Pancreas (tissue), 10 donors: ENCODE results near the gene UGT2B15. TPM values are rescaled to one million over a fixed set of nuclear protein-coding genes. Genes with fewer than 3 reads are reported as not detected.
"Not testable (repeated sequence)": the region's sequence is repeated elsewhere in the genome, so short reads cannot be mapped to it uniquely, and the experiment has no call there.

Experiments used
- ATAC-seq, 4 donors: fragments of 200-7000 bp; cut with Tn5 transposase; one replicate each; pipeline versions ENCODE4 v1.8.0 to v1.9.1; 2020; ENCODE audit warnings: mild to moderate bottlenecking in 4 of 4, moderate library complexity in 4 of 4
- DNase-seq, 6 donors: peaks; one replicate each; pipeline ENCODE4 v3.0.0-alpha.2; 2020
- FAIRE-seq: peaks from 2 replicates; lab custom pipeline; 2012; peaks lifted over from hg19 to GRCh38; lab: Jason Lieb, UNC
- H3K27ac ChIP-seq, 4 donors: fragments of 200-600 bp; sonication (generic); 1 replicate in 3 of 4; 2 replicates in 1 of 4; pipeline versions ENCODE4 v1.5.0 to v1.8.0; 2020
- H3K27me3 ChIP-seq, 4 donors: fragments of 200-600 bp; one replicate each; pipeline ENCODE4 v1.8.0; 2021
- H3K36me3 ChIP-seq, 3 donors: fragments of 200-600 bp; sonication (generic) in 1 of 3; one replicate each; pipeline versions ENCODE4 v1.5.0 to v1.8.0; 2020 to 2021
- H3K4me1 ChIP-seq, 3 donors: fragments of 200-600 bp; one replicate each; pipeline ENCODE4 v1.8.0; 2021
- H3K4me3 ChIP-seq, 4 donors: fragments of 200-600 bp; sonication (generic) in 2 of 4; one replicate each; pipeline versions ENCODE4 v1.5.0 to v1.8.0; 2020 to 2021
- H3K9me3 ChIP-seq, 4 donors: fragments of 200-600 bp; one replicate each; pipeline ENCODE4 v1.8.0; 2021
- CTCF ChIP-seq, 4 donors: fragments of 200-600 bp; sonication (generic) in 3 of 4; IDR thresholded peaks; one replicate each; pipeline versions ENCODE4 v1.5.0 to v1.8.0; 2021; ENCODE audit warnings: antibody characterized with exemption in 4 of 4
- WGBS, 2 donors: extraction: QIAGEN DNeasy Blood & Tissue Kit; methylation state at CpG; one replicate each; pipeline ENCODE4 v1.1.7; 2013; 5-methylcytosine and 5-hydroxymethylcytosine counted together
- intact Hi-C, 3 donors: fragments of 100-400 bp; cut with DNase I; formaldehyde crosslinking; loops; one replicate each; pipeline versions ENCODE4 v1.11.1 to v1.14.2; 2022
- polyA plus RNA-seq, 2 donors: library from polyadenylated mRNA; stranded (reverse); fragments of 200-250 nt; gene quantifications; one replicate each; pipeline ENCODE4 v1.2.3, GENCODE V29; 2013
- total RNA-seq, 6 donors: library from RNA; stranded (reverse); fragmentation: NEBNext Ultra II Directional in 4 of 6; extraction: Animal tissue kit (Norgen Biotek cat#: 25700) in 4 of 6; gene quantifications; one replicate each; pipeline versions ENCODE4 v1.2.1 to v1.2.4, GENCODE V29; 2021 to 2023
- donor health status: healthy with polysubstance abuse.
- donor health status: DM: no; HTN: no; CAD: no; lungs with moderate emphysema.
- donor health status: DM: no; HTN: no; CAD: no.
- donor health status: control.
- donor health status: control.
- donor health status: Bipolar disorder and iron deficiency.
- donor health status: DM: yes; HTN: yes; CAD: no.
- donor health status: DM: no; HTN: no; CAD: no.
- donor health status: DM: no; HTN: no; CAD: no.
- donor health status: DM: yes; HTN: yes; CAD: no.

Gene UGT2B15
- total and polyA plus RNA-seq, 8 donors, result 4.1 to 55.5 (median 18.6) TPM

GRCh38 chr4:68691186-68691585 is 20.7 kb upstream of the UGT2B15 start:
- Histone ChIP-seq H3K4me1 (no peaks in the 10 kb centered on the region), H3K27ac (no peak overlapping the region), H3K4me3 (no peak overlapping the region), H3K9me3 (peaks cover 0 to 5% (median 0%) of the 10 kb centered on the region in 4 donors), H3K36me3 (no peaks in the 10 kb centered on the region), H3K27me3 (no peaks in the 10 kb centered on the region)
- WGBS, 2 donors, result 79 to 89% methylated on average over 3 of the region's 3 CpGs
- TF ChIP-seq CTCF (IDR thresholded peaks at IDR 0.05), result no peak
- no peak for DNase-seq
- ATAC-seq, result no peak
- FAIRE-seq, result no peak
- intact Hi-C loops, result no loop called here

GRCh38 chr4:68683034-68683433 is 12.6 kb upstream of the UGT2B15 start:
- ATAC-seq, result no peak
- FAIRE-seq, result no peak
- H3K9me3 ChIP-seq, result no peaks in the 10 kb centered on the region
- H3K27ac ChIP-seq, result no peak overlapping the region
- no peak for TF ChIP-seq CTCF (IDR thresholded peaks at IDR 0.05)
- intact Hi-C loops, result no loop called here
- 55 to 63% methylated on average over 5 of the region's 5 CpGs for WGBS, 2 donors
- no peaks in the 10 kb centered on the region for H3K27me3 ChIP-seq
- peak in 1 of 6 donors; percentile 32 for DNase-seq
- H3K4me3 ChIP-seq, result no peak overlapping the region
- H3K4me1 ChIP-seq, result no peaks in the 10 kb centered on the region
- H3K36me3 ChIP-seq, result no peaks in the 10 kb centered on the region

GRCh38 chr4:68681298-68681697 is 10.8 kb upstream of the UGT2B15 start:
- FAIRE-seq, ATAC-seq, H3K36me3 ChIP-seq, H3K4me3 ChIP-seq, DNase-seq, H3K27me3 ChIP-seq, H3K4me1 ChIP-seq, intact Hi-C loops, H3K9me3 ChIP-seq, H3K27ac ChIP-seq: not testable (repeated sequence)
- 87 to 91% methylated on average over 3 of the region's 3 CpGs for WGBS, 2 donors

GRCh38 chr4:68673143-68673542 is 2.7 kb upstream of the UGT2B15 start:
- intact Hi-C loops, result no loop called here
- Histone ChIP-seq H3K9me3 (no peaks in the 10 kb centered on the region), H3K36me3 (no peaks in the 10 kb centered on the region), H3K27me3 (no peaks in the 10 kb centered on the region), H3K4me1 (peaks cover 0 to 7% (median 0%) of the 10 kb centered on the region in 3 donors), H3K4me3 (no peak overlapping the region), H3K27ac (no peak overlapping the region)
- 96 to 98% methylated on average over 7 of the region's 7 CpGs for whole genome bisulfite sequencing, 2 donors
- ATAC-seq (no peak), DNase-seq (no peak), FAIRE-seq (no peak)
- TF ChIP-seq CTCF (IDR thresholded peaks at IDR 0.05), result no peak

- H3K4me1 ChIP-seq, intact Hi-C loops, H3K4me3 ChIP-seq, H3K36me3 ChIP-seq, FAIRE-seq, H3K9me3 ChIP-seq, H3K27me3 ChIP-seq, H3K27ac ChIP-seq: not testable (repeated sequence)
- DNase-seq (peak in 1 of 6 donors; percentile 13), ATAC-seq (peak; percentile 54 to 73 (median 64))
These were observed 765 bp upstream of the UGT2B15 start for GRCh38 chr4:68671217-68671616.

GRCh38 chr4:68668537-68669163 is 1.8 kb downstream of the UGT2B15 start:
- H3K27ac ChIP-seq, H3K36me3 ChIP-seq, H3K4me1 ChIP-seq, H3K27me3 ChIP-seq, H3K4me3 ChIP-seq, DNase-seq, ATAC-seq, FAIRE-seq, intact Hi-C loops, H3K9me3 ChIP-seq: not testable (repeated sequence)

GRCh38 chr4:68667551-68667950 is 2.9 kb downstream of the UGT2B15 start:
- H3K4me1 ChIP-seq, H3K27me3 ChIP-seq, H3K36me3 ChIP-seq, DNase-seq, H3K9me3 ChIP-seq, H3K4me3 ChIP-seq, intact Hi-C loops, H3K27ac ChIP-seq, ATAC-seq, FAIRE-seq: not testable (repeated sequence)

- H3K27me3 ChIP-seq, intact Hi-C loops, H3K4me3 ChIP-seq, FAIRE-seq, DNase-seq, H3K36me3 ChIP-seq, H3K4me1 ChIP-seq, H3K27ac ChIP-seq, ATAC-seq, H3K9me3 ChIP-seq: not testable (repeated sequence)
- WGBS, 2 donors, result 85% methylated on average over 3 of the region's 3 CpGs
These were observed 5.7 kb downstream of the UGT2B15 start for GRCh38 chr4:68664721-68665120.

GRCh38 chr4:68662836-68663574 is 7.4 kb downstream of the UGT2B15 start:
- not testable (repeated sequence) for ATAC-seq

More at GRCh38 chr4:68662836-68663574, 7.4 kb downstream of the UGT2B15 start:
- intact Hi-C loops, H3K9me3 ChIP-seq, DNase-seq, H3K27me3 ChIP-seq, H3K4me3 ChIP-seq, H3K27ac ChIP-seq, H3K36me3 ChIP-seq: not testable (repeated sequence)
- peak; percentile 5 for FAIRE-seq
- no CpG with 5 or more reads among the region's 1 CpG for WGBS, 2 donors
- peaks cover 0 to 13% (median 7%) of the 10 kb centered on the region in 3 donors for H3K4me1 ChIP-seq
